ENCODE data around the gene EGFL6. TPM values are rescaled to one million over a fixed set of nuclear protein-coding genes. Genes with fewer than 3 reads are reported as not detected.

The EGFL6 gene
- total RNA-seq, 2 donors from 2014 or later = not detected

- Histone ChIP-seq H3K4me1 (peaks cover 4% of the 10 kb centered on the region), H3K27me3 (no peaks in the 10 kb centered on the region), H3K36me3 (replicated peaks in 1 of 2; ENCODE audit: insufficient read depth in 1 of 2, low read depth in 2 of 2) (no peaks in the 10 kb centered on the region), H3K4me3 (no peak overlapping the region), H3K9me3 (no peaks in the 10 kb centered on the region), H3K27ac (peak overlapping the region in 2 of 4 donors; percentile 24 to 47)
- TF ChIP-seq POLR2A (IDR thresholded peaks at IDR 0.05) (no peak), CTCF (IDR thresholded peaks at IDR 0.05) (peak; percentile 36 to 85 (median 59))
- ATAC-seq = peak; percentile 68
- intact Hi-C loops (cut with DNase I) = no loop called here
- no peak for DNase-seq
- 7% methylated on average over 2 of the region's 2 CpGs for WGBS, 2 donors
These were observed 89.2 kb downstream of the EGFL6 start for GRCh38 chrX:13658602-13659001.

GRCh38 chrX:13659063-13659462 lies 89.7 kb downstream of the EGFL6 start:
- DNase-seq = no peak

GRCh38 chrX:13661735-13662288 lies 92.4 kb downstream of the EGFL6 start:
- peaks cover 9% of the 10 kb centered on the region for H3K4me1 ChIP-seq
- intact Hi-C loops (cut with DNase I) = no loop called here
- DNase-seq (no peak), ATAC-seq (no peak)
- no peaks in the 10 kb centered on the region for H3K27me3 ChIP-seq
- H3K4me3 ChIP-seq = no peak overlapping the region
- 63 to 76% methylated on average over 6 of the region's 6 CpGs for WGBS, 2 donors
- H3K27ac ChIP-seq = peak overlapping the region in 1 of 4 donors; percentile 12
- no peaks in the 10 kb centered on the region for H3K9me3 ChIP-seq
- H3K36me3 ChIP-seq (replicated peaks in 1 of 2; ENCODE audit: insufficient read depth in 1 of 2, low read depth in 2 of 2) = no peaks in the 10 kb centered on the region
- TF ChIP-seq POLR2A (IDR thresholded peaks at IDR 0.05) (no peak), CTCF (IDR thresholded peaks at IDR 0.05) (no peak)

More at GRCh38 chrX:13659063-13659462, 89.7 kb downstream of the EGFL6 start:
- Histone ChIP-seq H3K9me3 (no peaks in the 10 kb centered on the region), H3K36me3 (replicated peaks in 1 of 2; ENCODE audit: insufficient read depth in 1 of 2, low read depth in 2 of 2) (no peaks in the 10 kb centered on the region), H3K4me3 (no peak overlapping the region), H3K27me3 (no peaks in the 10 kb centered on the region), H3K27ac (peak overlapping the region in 3 of 4 donors; percentile 24 to 47 (median 30)), H3K4me1 (peaks cover 4% of the 10 kb centered on the region)
- no peak for ATAC-seq
- TF ChIP-seq CTCF (IDR thresholded peaks at IDR 0.05) (no peak), POLR2A (IDR thresholded peaks at IDR 0.05) (no peak)
- 22 to 25% methylated on average over 6 of the region's 6 CpGs for WGBS, 2 donors
- intact Hi-C loops (cut with DNase I) = no loop called here

- Histone ChIP-seq H3K4me1 (peaks cover 13% of the 10 kb centered on the region), H3K27ac (peak overlapping the region in 1 of 4 donors; percentile 12), H3K36me3 (replicated peaks in 1 of 2; ENCODE audit: insufficient read depth in 1 of 2, low read depth in 2 of 2) (no peaks in the 10 kb centered on the region), H3K4me3 (no peak overlapping the region), H3K27me3 (no peaks in the 10 kb centered on the region), H3K9me3 (no peaks in the 10 kb centered on the region)
- TF ChIP-seq CTCF (IDR thresholded peaks at IDR 0.05) = no peak
- TF ChIP-seq POLR2A (IDR thresholded peaks at IDR 0.05) = no peak
- intact Hi-C loops (cut with DNase I) = no loop called here
- 57 to 70% methylated on average over 6 of the region's 6 CpGs for WGBS, 2 donors
- ATAC-seq (no peak), DNase-seq (no peak)
These were observed 93.0 kb downstream of the EGFL6 start for GRCh38 chrX:13662355-13662791.

- Histone ChIP-seq H3K36me3 (replicated peaks in 1 of 2; ENCODE audit: insufficient read depth in 1 of 2, low read depth in 2 of 2) (no peaks in the 10 kb centered on the region), H3K9me3 (no peaks in the 10 kb centered on the region), H3K4me3 (no peak overlapping the region), H3K27ac (peak overlapping the region in 3 of 4 donors; percentile 34 to 47 (median 45)), H3K27me3 (no peaks in the 10 kb centered on the region), H3K4me1 (peaks cover 21% of the 10 kb centered on the region)
- ATAC-seq = no peak
- DNase-seq = no peak
- intact Hi-C loops (cut with DNase I) = no loop called here
- 27 to 44% methylated on average over 2 to 3 of the region's 3 CpGs for WGBS, 2 donors
- TF ChIP-seq POLR2A (IDR thresholded peaks at IDR 0.05) (no peak), CTCF (IDR thresholded peaks at IDR 0.05) (no peak)
These were observed 94.6 kb downstream of the EGFL6 start for GRCh38 chrX:13664020-13664419.

Measured in body of pancreas (tissue), 4 donors.